ENCODE results near the gene ZNF236. TPM values are rescaled to one million over a fixed set of nuclear protein-coding genes. Genes with fewer than 3 reads are reported as not detected.
A peak's percentile ranks its signal among the peaks of the same experiment; 100 is the strongest.
"Not testable (repeated sequence)": the region's sequence is repeated elsewhere in the genome, so short reads cannot be mapped to it uniquely, and the experiment has no call there.

The ZNF236 gene
- 11.7 TPM for total RNA-seq
- long read RNA-seq, partial matches to known transcripts = 2 of 2 reads
- long read RNA-seq, other reads (novel, unspliced or antisense) = 0 of 2 reads

GRCh38 chr18:76822506-76823160 lies at the start of gene ZNF236:
Gene ZNF236 (plus strand): TSS chr18:76822557. CDS start chr18:76822608, 51 bp downstream.
- DNase-seq (peak; percentile 86), ATAC-seq (ENCODE audit: poor library complexity) (peak; percentile 78)
- intact Hi-C loops (cut with DNase I) = no loop called here

GRCh38 chr18:76772665-76773064 lies 49.7 kb upstream of the ZNF236 start:
- DNase-seq (no peak), ATAC-seq (ENCODE audit: poor library complexity) (no peak)
- intact Hi-C loops (cut with DNase I) = no loop called here

DNA sequence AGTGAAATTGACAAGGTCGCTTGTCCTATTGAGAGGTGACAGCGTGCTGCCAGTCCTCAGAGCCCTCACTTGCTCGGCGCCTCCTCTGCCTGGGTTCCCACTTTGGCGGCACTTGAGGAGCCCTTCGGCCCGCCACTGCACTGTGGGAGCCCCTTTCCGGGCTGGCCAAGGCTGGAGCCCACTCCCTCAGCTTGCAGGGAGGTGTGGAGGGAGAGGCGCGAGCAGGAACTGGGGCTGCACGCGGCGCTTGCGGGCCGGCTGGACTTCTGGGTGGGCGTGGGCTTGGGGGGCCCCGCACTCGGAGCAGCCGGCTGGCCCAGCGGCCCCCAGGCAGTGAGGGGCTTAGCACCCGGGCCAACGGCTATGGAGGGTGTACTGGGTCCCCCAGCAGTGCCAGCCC lies 45.3 kb upstream of the ZNF236 start:
- ATAC-seq (ENCODE audit: poor library complexity); intact Hi-C loops (cut with DNase I); DNase-seq: not testable (repeated sequence)

DNA sequence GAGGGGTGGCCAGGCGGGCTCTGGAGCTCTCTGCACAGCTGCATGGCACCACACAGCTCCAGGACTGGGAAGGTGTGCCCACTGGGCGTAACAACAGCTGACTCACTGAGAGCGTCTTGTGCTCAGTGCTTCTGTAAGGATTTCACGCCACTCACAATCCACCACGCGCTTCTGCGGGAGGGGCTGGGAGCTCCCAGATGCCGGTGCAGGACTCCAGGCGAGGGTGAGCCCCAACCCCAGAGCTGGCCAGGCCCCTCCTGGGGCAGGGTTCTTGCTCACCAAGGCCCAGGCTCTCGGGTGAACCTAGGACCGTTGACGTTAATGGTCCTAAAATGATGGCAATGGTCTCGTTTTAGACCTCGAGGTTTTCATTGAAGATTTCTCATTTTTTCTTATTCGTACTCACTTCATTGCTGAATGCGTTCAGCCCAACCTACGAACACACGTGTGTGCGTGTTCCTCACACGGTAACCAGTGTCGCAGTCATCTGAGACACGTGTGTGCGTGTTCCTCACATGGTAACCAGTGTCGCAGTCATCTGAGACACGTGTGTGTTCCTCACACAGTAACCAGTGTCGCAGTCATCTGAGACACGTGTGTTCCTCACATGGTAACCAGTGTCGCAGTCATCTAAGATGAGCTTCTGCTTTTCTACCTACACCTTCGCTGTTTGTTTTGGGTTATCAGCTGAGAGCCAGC lies 38.4 kb upstream of the ZNF236 start:
- ATAC-seq (ENCODE audit: poor library complexity) (no peak), DNase-seq (no peak)
- intact Hi-C loops (cut with DNase I) = no loop called here

DNA sequence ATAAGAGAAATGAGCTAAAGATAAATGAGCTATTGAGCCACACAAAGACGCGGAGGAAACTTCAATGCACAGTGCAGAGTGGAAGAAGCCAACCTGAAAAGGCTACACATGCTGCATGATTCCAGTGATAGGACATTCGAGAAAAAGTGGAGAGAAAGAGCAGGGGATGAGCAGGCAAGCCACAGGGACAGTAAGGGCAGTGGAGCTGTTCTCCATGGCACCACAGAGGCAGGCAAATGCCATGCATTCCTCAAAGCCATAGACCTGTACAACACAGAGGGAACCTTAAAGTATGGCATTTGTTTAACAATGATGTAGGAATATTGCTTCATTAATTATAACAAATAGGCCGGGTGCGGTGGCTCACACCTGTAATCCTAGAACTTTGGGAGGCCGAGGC lies 36.5 kb upstream of the ZNF236 start:
- ATAC-seq (ENCODE audit: poor library complexity) (no peak), DNase-seq (no peak)
- intact Hi-C loops (cut with DNase I) = no loop called here

GRCh38 chr18:76788571-76789317 lies 33.6 kb upstream of the ZNF236 start:
- DNase-seq = no peak
- intact Hi-C loops (cut with DNase I) = no loop called here
- no peak for ATAC-seq (ENCODE audit: poor library complexity)

DNA sequence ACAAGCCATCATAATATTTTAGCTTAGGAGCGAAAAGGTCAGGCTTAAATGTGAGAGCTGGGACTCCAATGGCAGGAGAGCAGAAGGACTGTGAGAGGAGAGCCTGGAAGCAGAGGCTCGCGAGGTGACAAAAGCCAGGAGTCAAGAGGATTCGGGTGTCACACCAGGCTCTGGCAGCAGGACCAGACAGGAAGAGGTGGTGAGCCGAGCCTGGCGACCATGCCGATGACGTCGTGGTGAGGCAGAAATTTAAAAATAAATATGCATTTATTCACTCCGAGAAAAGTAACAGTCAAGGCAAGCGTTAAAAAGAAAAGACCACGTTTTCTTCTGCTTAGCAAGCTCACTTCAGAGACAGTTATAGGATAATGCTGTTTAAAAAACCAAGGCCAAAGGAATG lies 31.3 kb upstream of the ZNF236 start:
- ATAC-seq (ENCODE audit: poor library complexity) = no peak
- intact Hi-C loops (cut with DNase I) = no loop called here
- no peak for DNase-seq

DNA sequence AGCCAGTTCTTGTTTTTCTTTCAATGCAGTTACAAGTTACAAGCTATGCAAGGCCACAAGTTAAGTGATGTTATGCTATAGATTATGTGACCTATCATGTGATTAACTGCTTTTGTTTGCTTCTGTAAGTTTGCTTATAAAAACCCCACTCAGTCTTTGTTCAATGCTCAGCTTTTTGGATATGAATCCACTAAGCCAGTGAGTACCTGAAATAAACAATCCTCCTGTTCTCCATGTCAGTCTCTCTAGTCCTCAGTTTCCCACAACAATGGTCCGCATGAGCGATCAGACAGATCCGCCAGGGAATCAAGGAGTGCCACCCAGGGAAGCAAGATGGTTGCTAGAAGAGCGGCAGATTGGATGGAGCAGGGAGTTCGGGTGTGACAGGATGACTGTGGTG lies 30.7 kb upstream of the ZNF236 start:
- intact Hi-C loops (cut with DNase I) = no loop called here
- ATAC-seq (ENCODE audit: poor library complexity) (no peak), DNase-seq (no peak)

GRCh38 chr18:76794326-76794725 lies 28.0 kb upstream of the ZNF236 start:
- DNase-seq (no peak), ATAC-seq (ENCODE audit: poor library complexity) (no peak)
- intact Hi-C loops (cut with DNase I) = no loop called here

- ATAC-seq (ENCODE audit: poor library complexity) (peak; percentile 99), DNase-seq (peak; percentile 80)
- intact Hi-C loops (cut with DNase I) = loop anchor here (2.0 to 10.0 kb wide), 3 partner anchors 73 to 181 kb away; no protein-coding TSS in a partner anchor
These were observed 20.5 kb upstream of the ZNF236 start for GRCh38 chr18:76801567-76802505.

DNA sequence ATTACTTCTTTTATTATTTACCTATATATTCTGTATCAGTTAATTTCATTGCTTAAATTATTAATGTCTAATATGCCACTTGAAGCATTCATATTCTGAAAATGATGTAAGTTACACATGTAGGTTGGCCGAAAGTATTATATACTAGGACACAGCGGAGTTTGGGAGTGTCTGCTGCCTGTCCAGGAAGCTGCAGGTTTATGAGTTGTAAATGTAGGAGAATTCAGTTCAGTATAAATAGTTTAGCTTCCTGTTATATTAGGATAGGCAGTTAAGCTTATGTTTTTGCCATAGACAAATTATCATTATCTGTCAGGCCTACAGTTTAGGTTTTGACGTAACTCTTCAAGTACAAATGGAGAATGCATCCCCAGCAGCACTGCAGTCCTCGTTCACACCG lies 18.9 kb upstream of the ZNF236 start:
- no peak for DNase-seq
- intact Hi-C loops (cut with DNase I) = loop anchor here (2.0 to 10.0 kb wide), 3 partner anchors 71 to 179 kb away; no protein-coding TSS in a partner anchor
- ATAC-seq (ENCODE audit: poor library complexity) = no peak

- DNase-seq = no peak
- peak; percentile 61 for ATAC-seq (ENCODE audit: poor library complexity)
- intact Hi-C loops (cut with DNase I) = loop anchor here (2.0 to 10.0 kb wide), 3 partner anchors 71 to 179 kb away; no protein-coding TSS in a partner anchor
These were observed 18.5 kb upstream of the ZNF236 start for GRCh38 chr18:76803814-76804213.

DNA sequence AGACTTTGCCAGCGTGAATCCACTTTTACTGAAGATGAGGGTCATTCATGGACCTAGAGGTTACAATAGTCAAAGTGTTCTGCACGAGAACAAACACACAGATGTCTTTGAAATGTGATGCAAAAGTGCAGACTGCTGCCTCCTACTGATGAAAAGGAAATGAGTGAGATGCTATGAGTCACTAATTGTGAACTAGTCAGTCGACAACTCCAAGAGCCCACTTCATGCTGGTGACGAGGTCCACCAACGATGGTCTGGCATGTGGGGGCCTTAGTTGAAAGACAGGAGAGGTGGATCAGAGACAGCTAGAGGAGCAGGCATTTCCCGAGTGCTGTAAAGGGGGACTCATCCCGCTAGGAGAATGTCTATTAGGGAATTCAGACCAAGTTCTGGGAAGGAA lies 17.1 kb upstream of the ZNF236 start:
- no peak for DNase-seq
- ATAC-seq (ENCODE audit: poor library complexity) = no peak
- intact Hi-C loops (cut with DNase I) = loop anchor here (10.0 kb wide), 2 partner anchors 70 to 110 kb away; no protein-coding TSS in a partner anchor

- intact Hi-C loops (cut with DNase I) = loop anchor here (10.0 kb wide), 2 partner anchors 68 to 108 kb away; no protein-coding TSS in a partner anchor
- no peak for DNase-seq
- no peak for ATAC-seq (ENCODE audit: poor library complexity)
These were observed 16.1 kb upstream of the ZNF236 start for GRCh38 chr18:76806301-76806700.

GRCh38 chr18:76808561-76808960 lies 13.8 kb upstream of the ZNF236 start:
- DNase-seq (no peak), ATAC-seq (ENCODE audit: poor library complexity) (no peak)
- intact Hi-C loops (cut with DNase I) = loop anchor here (10.0 kb wide), 2 partner anchors 66 to 106 kb away; no protein-coding TSS in a partner anchor

DNA sequence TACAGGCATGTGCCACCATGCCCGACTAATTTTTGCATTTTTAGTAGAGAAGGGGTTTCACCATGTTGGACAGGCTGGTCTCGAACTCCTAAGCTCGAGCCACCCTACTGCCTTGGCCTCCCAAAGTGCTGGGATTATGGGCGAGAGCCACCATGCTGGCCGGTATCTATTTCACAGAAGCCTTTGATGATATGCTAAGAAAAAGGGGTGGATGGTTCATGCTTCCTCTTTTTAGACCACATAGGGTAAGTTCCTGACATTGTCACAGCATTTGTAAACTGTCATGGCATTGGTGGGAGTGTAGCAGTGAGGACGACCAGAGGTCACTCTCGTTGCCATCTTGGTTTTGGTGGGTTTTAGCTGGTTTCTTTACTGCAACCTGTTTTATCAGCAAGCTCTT lies 10.8 kb upstream of the ZNF236 start:
- intact Hi-C loops (cut with DNase I); DNase-seq; ATAC-seq (ENCODE audit: poor library complexity): not testable (repeated sequence)

DNA sequence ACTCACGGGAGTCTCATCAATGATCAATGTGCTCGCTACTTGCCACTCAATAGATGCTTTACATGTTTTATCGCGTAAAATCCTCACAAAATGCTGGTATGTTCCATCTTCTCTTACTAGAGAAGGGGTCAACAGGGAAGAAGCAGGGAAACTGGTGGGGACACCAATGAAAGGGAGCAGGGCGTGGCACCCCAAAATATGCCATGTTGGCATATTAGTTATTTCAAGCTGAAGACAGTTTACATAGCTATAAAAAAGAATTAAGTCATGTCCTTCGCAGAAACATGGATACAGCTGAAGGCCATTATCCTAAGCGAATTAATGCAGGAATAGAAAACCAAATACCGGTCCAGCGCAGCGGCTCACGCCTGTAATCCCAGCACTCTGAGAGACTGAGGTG lies 8.1 kb upstream of the ZNF236 start:
- intact Hi-C loops (cut with DNase I) = no loop called here
- ATAC-seq (ENCODE audit: poor library complexity) (no peak), DNase-seq (no peak)

DNA sequence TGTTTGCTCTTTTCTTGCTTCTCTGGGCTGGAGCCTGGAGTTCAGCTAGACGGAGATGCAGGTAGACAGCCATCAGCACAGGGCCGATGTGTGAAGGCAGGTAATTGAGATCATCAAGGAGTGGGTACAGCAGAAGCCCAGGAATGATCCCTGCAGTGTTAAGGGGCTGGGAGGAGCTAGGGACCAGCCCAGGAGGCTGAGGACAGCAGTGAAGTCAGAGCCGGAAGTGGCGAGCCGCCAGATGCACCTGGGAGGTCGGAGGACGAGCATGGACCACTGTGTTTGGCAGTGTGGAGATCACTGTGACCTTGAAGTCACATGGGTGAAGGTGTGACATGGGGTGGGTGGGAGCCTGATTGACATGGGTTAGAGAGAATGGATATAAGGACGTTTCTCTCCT lies 6.2 kb upstream of the ZNF236 start:
- intact Hi-C loops (cut with DNase I) = no loop called here
- ATAC-seq (ENCODE audit: poor library complexity) (no peak), DNase-seq (no peak)

All from Right ventricle myocardium superior (tissue), 1 donor.